ENCODE data around the gene RPL22. TPM values are rescaled to one million over a fixed set of nuclear protein-coding genes. Genes with fewer than 3 reads are reported as not detected.

The RPL22 gene
- total RNA-seq, 1 donor from 2014 or later, result 109 TPM

DNA sequence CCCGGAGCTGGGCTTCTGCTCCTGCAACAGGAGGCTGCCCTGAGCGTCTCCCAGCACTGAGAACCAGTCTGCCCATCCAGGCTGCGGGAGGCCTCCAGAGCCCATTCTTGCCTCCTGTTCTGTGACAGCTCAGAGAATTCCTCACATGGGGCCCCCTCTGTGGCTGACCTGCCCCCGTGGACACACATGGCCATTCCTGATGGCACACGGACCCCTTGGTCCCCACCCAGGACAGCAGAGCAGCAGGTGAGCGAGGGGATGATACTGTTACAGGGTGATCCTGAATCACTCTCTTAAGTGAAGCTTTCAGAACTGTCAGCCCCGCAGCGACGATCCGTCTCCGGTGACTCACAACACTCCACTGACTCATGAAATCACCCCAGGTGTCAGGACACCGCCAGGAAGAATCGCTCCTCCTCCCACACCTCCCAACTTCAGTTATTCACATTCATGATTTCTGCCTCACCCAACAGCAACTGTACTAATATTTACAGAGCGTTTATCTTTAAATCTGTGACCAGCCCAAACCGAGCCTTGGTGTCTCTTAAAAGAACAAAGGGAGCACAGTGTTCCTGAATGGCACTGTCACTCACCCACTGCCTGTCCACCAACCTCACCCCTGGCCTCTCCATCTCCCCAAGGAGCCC lies 41.7 kb downstream of the RPL22 start:
- DNase-seq (ENCODE audit: low spot score) (no peak), ATAC-seq (no peak)

DNA sequence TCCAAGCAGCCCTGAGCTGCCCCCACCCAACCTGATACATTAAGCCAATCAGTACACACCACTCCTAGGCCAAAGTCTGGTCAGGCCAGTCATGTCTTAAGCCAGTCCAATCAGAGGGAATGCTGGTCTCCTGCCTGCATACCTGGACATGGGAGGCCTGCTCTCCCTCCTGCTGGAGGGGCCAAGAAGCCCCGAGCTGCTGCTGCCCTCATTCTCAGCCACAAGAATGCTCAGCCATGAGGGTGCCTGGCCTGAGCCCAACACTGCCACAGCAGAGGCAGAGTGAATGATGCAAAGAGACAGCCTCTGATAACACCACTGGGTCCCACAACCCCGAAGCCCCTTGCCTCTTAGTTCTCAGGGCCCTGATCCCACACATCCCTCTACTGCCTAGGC lies 42.3 kb downstream of the RPL22 start:
- no peak for ATAC-seq
- DNase-seq (ENCODE audit: low spot score), result no peak

DNA sequence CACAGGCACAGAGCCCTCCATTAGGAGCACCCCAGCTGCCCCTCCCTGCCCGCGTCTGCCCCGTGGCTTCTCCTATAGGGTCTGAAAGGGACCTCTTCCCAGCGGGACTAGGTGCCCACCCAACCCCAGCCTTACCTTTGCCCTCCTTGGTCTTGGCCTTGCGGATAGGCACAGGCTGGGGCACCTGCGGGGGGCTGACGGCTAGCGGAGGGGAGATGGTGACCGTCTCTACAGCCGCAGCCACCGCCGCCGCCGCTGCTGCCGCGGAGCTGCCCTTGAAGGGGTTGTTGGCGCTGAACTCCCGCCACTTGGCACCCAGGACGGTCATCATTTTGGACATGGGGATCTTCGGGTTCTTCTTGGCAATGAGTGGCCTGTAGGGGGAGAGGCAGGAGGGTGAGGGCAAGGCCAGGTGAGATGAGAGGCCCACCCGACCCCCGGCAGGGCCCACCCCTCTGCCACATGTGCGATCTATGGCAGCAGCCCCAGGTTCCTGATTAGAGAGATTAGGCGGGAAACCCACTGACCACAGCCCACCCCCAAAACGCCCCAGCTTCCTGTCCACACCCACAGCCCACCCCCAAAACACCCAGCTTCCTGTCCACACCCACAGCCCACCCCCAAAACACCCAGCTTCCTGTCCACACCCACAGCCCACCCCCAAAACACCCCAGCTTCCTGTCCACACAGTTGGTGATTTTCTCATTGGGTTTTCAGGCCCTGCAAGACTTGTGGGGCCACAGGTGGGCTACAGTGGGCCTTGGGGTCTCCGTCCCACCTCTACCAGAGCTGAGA lies 44.7 kb downstream of the RPL22 start:
- DNase-seq (ENCODE audit: low spot score) (no peak), ATAC-seq (no peak)

DNA sequence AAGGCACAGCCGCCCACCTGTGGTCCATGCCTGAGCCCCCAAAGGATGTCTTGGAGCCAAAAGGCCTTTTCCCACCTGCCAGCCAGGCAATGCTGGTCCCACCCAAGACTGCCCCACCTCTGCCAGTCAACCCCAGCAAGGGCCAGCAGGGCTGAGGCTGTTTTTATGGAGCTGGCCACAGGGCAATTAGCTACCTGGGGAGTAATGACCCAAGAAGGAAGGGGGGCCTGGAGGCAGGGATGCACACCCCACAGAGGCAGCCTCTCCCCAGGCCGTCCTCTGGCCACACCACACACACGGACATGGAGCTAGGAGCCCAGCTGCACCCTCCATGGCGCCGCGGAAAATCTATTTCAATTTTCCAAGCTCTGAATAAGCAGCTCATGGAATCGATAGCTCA lies 46.5 kb downstream of the RPL22 start:
- no peak for DNase-seq (ENCODE audit: low spot score)
- ATAC-seq, result no peak

DNA sequence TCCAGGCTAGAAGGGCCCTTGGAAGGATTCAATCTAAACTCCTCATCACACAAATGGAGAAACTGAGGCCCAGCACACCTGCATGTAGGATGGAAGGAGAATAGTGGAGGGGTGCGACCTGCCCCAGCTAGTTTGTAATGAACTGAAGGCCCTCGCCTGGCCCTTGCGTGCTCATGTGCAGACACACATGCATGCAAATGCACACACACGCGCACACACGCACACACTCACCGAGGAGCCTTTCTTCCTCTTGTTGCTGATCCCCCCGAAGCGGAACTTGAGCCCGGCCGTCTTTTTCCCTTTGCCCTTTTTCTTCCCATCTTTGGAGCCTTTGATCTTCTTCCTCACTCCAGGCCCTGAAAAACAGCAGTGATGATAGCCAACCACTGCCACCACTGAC lies 47.2 kb downstream of the RPL22 start:
- DNase-seq (ENCODE audit: low spot score) (no peak), ATAC-seq (no peak)

DNA sequence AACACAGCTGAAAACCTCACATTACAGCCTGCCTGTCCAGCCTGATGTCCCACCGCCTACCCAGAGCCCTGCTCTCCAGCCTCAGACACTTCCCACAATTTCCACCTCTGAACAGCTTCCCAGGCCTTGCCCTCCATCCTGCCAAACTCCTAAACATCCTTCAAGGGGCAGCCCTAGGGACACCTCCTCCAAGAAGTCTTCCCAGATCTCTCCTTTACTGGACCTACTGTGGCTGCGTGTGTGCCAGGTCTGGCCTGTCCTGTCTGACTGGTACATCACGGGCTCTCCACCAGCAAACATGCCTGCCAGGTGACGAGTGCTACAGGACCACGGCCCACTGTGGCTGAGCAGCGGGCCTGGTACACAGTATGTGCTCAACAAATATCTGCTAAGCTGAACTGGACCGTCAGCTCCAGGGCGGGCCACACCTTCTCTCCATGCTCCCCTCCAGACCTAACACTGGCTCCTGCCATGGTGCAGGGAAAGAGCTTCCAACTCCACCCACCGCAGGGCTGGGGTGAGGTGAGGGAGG lies 48.0 kb downstream of the RPL22 start:
- no peak for DNase-seq (ENCODE audit: low spot score)
- no peak for ATAC-seq

DNA sequence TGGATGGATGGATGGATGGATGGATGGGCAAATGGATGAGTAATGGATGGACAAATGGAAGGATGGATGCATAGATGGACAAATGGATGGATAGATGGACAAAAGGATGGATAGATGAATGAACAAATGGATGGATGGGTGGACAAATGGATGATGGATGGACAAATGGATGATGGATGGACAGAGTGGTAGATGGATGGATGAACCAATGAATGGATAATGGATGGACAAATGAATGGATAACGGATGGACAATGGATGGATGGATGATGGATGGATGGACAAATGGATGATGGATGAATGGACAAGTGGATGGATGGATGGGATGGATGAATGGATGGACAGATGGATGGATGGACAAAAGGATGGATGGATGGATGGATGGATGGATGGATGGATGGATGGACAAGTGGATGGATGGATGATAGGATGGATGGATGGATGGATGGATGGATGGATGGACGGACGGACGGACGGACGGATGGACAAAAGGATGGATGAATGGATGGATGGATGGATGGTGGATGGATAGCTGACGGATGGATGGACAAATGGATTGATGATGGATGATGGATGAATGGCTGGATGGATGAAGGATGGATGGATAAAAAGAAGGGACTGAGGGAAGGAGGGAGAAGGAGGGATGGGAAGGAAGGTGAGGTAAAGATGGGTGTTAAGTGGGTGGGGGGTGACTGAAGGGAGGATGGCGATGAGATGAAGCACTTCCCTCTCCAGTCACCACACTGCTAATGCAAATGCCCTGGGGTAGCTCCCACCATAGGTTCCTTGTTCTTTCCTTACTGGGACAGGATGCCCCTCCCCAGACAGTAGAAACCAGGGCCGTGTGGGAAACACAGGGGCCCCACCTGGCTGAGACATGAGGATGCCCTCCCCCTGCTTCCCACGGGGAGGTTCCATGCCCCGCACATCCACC lies 49.1 kb downstream of the RPL22 start:
- ATAC-seq (no peak), DNase-seq (ENCODE audit: low spot score) (no peak)

DNA sequence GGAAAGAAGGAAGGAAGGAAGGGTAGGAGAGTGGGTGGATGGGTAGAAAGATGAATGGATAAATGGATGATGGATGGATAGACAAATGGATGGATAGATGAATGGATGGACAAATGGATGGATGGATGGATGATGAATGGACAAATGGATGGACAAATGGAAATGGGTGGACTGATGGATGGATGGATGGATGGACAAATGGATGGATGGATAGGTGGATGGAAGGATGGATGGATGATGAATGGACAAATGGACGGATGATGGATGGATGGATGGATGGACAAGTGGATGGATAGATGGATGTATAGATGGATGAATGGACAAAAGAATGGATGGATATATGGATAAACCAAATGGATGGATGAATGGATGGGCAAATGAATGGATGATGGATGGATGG lies 49.8 kb downstream of the RPL22 start:
- DNase-seq (ENCODE audit: low spot score), result no peak
- no peak for ATAC-seq

DNA sequence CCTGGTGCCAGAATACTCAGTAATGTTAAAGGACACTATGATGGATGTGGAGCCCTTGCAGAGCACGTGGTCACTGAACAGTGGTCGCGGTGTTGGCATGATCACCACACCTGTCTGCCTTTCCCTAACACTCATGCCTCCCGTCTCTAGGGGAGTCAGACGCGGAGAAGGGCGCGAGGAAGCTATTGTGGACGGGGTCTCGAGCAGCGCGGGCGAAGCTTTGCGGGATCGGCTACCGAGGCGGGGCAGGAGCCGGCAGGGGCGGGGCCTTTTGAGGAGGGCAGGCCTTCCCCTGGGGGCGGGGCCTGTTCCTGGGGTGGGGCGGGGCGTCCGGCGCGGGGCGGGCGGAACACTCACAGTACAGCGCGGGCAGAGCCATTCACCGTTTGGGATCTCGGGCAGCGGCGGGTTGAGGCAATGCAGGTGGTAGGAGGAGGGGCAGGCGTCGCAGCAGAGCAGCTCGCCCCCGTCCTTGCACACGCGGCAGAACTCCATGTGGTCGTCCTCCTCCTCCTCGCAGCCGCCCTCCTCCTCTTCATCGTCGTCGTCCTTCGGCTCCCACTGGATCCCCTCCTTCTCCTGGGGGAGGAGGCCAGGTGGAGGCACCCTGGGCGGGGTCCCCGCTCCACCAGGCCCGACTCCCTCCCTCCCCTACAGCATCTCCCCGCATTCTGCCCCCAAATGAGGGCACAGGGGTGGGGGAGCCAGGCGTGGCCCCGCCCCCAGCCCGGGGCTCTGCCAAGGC lies 50.7 kb downstream of the RPL22 start:
- DNase-seq (ENCODE audit: low spot score) (no peak), ATAC-seq (peak; percentile 69)

DNA sequence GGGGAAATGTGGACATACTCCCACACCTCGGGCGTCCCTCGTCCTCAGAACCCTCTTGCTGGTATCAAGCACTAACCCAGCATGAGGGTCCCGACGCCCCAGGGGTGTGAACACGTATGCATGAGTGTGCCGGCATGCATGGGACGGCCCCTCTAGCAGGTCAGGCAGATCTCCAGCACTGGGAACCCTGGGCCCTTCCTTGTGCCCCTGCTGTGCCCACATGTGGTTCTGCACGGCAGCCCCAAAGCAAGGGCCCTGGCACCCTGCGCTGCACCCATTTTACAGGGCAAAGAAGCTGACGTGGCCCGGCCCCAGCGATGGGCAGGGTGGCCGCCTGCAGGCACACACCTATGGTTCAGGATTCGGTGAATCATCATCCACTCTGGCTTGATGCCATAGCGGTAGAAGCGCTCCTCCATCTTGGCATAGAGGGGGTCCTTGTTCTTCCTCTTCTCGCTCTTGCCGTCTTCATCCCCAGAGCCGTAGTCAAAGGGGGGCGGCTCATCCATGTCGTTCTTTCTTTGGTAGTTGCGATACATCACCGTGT lies 53.5 kb downstream of the RPL22 start:
- DNase-seq (ENCODE audit: low spot score) (no peak), ATAC-seq (no peak)

DNA sequence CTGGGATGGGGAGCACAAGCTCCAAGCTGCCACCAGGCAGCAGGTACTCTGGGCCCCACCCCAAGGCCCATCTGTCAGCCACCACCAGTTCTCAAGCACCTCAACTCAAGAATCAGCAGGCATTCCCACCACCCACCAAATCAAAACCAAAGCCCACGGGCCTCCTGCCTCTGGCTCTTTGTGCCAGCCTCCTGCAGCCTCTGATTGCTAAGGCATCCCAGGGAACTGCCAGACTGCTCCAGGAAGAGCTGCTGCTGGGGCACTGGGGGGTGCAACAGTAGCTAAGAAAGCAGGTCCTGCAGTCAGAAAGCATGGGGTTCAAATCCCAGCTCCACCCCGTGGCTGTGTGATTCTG lies 54.0 kb downstream of the RPL22 start:
- ATAC-seq (no peak), DNase-seq (ENCODE audit: low spot score) (no peak)

DNA sequence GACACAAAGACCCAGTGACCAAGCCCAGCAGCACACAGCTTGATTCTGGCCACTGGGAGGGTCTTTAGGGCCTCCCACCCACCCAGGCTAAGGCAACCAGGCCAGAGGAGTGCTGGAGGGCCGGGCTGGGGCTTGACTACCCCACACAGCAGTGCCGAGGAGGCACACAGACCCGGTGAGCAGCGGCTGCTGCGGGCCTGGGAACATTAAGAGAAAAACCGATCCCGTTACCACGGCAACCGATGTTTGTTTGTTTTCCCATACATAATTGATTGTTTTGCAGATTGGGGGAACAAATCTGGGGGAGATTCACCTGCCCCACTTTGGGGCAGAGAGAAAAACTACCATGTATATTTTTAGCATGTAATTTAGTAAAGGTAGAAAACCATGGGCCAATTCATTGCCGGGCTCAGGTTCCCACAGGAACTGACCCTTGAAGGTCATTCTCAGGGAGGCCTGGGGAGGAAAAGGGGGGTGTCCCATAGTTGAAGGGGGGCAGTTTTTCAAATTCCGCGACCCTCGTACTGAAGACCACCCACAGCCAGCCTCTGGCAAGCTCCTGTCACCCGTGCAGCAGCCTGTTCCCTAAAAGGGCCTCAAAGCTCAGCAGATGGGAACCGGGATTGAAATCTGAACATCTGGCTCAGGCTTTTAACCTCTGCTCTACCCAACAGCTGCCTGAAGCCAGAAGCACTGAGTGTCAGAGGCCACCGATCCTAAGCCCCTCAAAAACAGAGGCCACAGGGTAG lies 54.6 kb downstream of the RPL22 start:
- DNase-seq (ENCODE audit: low spot score), result no peak
- no peak for ATAC-seq

DNA sequence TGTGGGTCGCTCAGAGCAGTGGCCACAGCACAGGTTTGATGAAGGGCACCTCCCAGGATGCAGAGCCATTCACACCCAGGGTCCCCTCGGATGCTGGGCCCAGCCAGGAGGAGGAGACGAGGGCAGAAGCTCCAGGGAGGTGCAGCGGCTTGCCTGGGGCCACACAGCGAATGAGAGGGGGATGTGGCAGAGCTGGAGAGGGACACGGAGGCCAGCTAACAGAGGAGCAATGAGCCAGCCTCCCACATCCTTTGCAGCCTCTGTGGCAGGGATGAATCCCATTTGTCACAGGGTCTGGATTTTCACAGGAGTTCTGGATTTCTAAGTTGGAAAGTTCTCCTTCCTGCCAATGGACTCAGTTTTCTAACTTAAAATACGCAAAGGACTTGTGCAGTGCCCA lies 55.2 kb downstream of the RPL22 start:
- ATAC-seq, result no peak
- no peak for DNase-seq (ENCODE audit: low spot score)

DNA sequence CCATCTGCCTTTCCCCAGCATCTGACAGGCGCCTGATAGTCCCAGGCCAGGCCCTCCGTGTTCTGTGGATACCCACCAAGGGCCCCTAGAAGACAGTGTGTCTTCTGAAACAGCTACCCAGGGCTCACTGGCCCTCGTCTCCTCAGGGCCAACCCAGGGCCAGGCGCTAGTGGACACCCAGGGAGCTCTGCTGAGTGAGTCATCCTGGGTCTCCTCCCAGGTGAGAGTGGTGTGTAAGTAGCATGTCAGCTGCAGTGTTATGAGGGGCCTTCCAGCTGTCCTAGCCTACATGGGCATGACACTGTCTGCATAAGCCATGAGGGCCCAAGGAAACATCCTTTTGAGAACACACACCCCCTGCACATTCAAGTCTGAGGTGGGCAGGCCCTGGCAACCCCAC lies 56.0 kb downstream of the RPL22 start:
- no peak for ATAC-seq
- DNase-seq (ENCODE audit: low spot score), result no peak

DNA sequence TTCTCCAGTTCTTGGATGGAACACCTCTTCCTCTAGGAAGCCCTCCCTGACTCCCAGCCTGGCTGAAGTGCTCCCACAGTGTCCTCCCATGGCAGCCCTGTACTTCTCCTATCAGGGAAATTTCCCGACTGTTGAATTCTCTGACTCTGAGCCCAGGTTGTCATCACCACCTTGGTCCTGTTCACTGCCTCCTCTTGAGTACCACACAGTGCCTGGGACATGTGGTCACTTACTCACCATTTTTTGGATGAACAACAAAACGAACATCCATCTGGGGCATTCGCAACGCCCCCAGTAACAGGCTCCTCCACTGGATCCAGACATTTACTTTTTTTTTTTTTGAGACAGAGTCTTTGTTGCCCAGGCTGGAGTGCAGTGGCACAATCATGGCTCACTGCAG lies 56.7 kb downstream of the RPL22 start:
- DNase-seq (ENCODE audit: low spot score), result no peak
- ATAC-seq, result no peak

DNA sequence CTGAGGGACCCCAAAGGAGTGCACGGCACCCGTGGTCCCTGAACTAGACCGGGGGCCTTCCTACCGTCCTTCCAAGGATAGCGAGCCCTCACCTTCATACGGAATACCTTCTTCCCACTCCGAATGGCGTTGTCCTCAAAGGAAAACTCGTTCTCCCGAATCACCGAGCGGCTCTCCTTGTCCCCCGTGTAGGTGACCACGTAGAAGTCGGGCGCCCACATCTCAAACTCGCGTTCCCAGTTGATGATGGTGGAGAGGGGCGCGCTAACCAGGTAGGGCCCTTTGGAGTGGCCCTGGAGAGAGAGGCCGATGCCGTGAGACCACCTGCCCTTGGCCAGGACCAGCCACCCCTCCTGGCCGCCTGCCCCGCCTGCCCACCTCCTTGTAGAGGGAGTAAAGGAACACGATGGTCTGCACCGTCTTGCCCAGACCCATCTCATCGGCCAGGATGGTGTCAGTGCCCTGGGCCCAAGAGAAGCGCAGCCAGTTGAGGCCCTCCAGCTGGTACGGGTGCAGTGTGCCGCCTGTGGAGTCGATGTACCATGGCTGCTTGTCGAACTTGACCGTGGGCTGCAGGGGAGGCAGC lies 57.3 kb downstream of the RPL22 start:
- ATAC-seq (no peak), DNase-seq (ENCODE audit: low spot score) (no peak)

DNA sequence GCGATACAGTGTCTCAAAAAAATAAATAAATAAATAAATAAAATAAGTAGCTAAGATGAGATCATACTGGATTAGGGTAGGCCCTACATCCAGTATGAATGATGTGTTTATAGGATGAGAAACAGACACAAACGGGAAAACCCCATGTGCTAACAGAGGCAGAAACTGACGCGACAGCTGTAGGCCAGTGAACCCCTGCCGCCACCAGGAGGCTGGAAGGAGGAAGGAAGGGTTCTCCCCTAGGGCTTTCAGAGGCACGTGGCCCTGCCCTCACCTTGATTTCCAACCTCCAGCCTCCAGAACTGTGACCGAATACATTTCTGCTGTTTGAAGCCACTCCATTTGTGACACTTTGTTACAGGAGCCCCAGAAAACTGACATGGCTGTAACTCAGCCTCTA lies 57.8 kb downstream of the RPL22 start:
- ATAC-seq, result no peak
- DNase-seq (ENCODE audit: low spot score), result no peak

DNA sequence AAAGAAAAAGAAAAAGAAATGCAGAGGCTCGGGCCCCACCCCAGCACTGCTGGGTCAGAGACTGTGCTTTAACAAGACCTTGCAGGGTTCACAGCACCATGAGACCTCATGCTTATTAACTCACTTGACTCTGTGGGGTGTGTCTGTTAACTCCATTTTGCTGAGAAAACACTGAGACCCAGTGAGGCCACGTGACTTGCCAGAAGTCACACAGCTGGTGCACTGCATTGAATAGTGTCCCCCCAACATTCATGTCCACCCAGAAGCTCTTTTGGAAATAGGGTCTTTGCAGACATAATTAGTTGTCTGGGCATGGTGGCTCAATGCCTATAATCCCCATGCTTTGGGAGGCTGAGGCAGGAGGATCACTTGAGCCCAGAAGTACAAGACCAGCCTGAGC lies 59.0 kb downstream of the RPL22 start:
- DNase-seq (ENCODE audit: low spot score) (no peak), ATAC-seq (no peak)

DNA sequence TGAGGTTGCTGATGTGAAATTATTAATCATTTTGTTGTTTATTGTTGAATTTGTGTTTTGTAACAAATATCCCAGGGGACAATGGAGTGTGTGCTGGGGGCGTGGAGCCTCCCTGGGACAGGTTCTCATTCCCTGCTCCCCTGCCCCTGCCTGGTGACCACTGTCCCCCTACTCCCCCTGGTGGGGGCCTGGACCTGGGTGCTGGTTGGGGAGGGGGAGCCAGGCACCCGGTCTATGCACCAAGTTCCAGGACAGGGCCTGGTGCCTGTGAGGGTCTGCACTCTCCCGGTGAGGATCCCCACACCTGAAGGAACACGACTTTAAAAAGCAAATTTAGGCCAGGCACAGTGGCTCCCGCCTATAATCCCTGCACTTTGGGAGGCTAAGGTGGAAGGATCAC lies 61.6 kb downstream of the RPL22 start:
- ATAC-seq (no peak), DNase-seq (ENCODE audit: low spot score) (no peak)

Data from left lobe of liver (tissue), 2 donors.